Liver (tissue), 9 donors: Measurements from ENCODE around the gene PSMD6. TPM values are rescaled to one million over a fixed set of nuclear protein-coding genes. Genes with fewer than 3 reads are reported as not detected.

Experiments
- DNase-seq: peaks from one replicate; pipeline ENCODE4 v3.0.0-alpha.2; 2017; ENCODE audit warnings: low spot score
- H3K27ac ChIP-seq, 2 donors: one replicate each; pipeline ENCODE4 v1.7.0; 2013; ENCODE audit warnings: inconsistent platforms in 2 of 2, low read length in 2 of 2, control low read depth in 1 of 2, low read depth in 1 of 2, mild to moderate bottlenecking in 1 of 2
- H3K27me3 ChIP-seq, 4 donors: one replicate each; pipeline versions ENCODE4 v1.6.1 to v1.7.0; 2013; ENCODE audit warnings: low read length in 3 of 4, inconsistent platforms in 1 of 4, mild to moderate bottlenecking in 1 of 4, moderate library complexity in 1 of 4; ENCODE audit not compliant: control insufficient read depth in 4 of 4, insufficient read depth in 4 of 4
- H3K36me3 ChIP-seq, 4 donors: one replicate each; pipeline versions ENCODE4 v1.6.1 to v1.7.0; 2013; ENCODE audit warnings: low read length in 3 of 4, mild to moderate bottlenecking in 3 of 4, low read depth in 1 of 4, moderate library complexity in 1 of 4; ENCODE audit not compliant: control insufficient read depth in 4 of 4, insufficient read depth in 3 of 4
- H3K4me1 ChIP-seq, 4 donors: one replicate each; pipeline versions ENCODE4 v1.6.1 to v1.7.0; 2013; ENCODE audit warnings: low read length in 3 of 4, mild to moderate bottlenecking in 3 of 4, moderate library complexity in 1 of 4; ENCODE audit not compliant: control insufficient read depth in 4 of 4, insufficient read depth in 4 of 4
- H3K4me3 ChIP-seq, 3 donors: one replicate each; pipeline versions ENCODE4 v1.6.1 to v1.7.0; 2013; ENCODE audit warnings: low read length in 3 of 3, control low read depth in 1 of 3, low read depth in 1 of 3, mild to moderate bottlenecking in 1 of 3
- H3K9ac ChIP-seq, 2 donors: one replicate each; pipeline ENCODE4 v1.7.0; 2013; ENCODE audit warnings: low read length in 2 of 2, mild to moderate bottlenecking in 2 of 2, moderate library complexity in 2 of 2, control low read depth in 1 of 2, low read depth in 1 of 2
- H3K9me3 ChIP-seq, 4 donors: one replicate each; pipeline versions ENCODE4 v1.6.1 to v1.7.0; 2013; ENCODE audit warnings: low read length in 3 of 4; ENCODE audit not compliant: control insufficient read depth in 4 of 4
- EGR1 ChIP-seq, 2 donors: IDR thresholded peaks; 2 replicates each; pipeline ENCODE4 v1.6.1; 2016 to 2018; ENCODE audit warnings: antibody characterized with exemption in 2 of 2, low read depth in 2 of 2
- FOXA1 ChIP-seq: IDR thresholded peaks from 2 replicates; pipeline ENCODE4 v1.6.1; 2016; ENCODE audit warnings: antibody characterized with exemption
- FOXA2 ChIP-seq: IDR thresholded peaks from 2 replicates; pipeline ENCODE4 v1.6.1; 2016; ENCODE audit warnings: antibody characterized with exemption
- GABPA ChIP-seq, 2 donors: IDR thresholded peaks in 1 of 2; conservative IDR thresholded peaks in 1 of 2; 2 replicates each; pipeline ENCODE4 v1.6.1; 2016; ENCODE audit warnings: antibody characterized with exemption in 2 of 2, mild to moderate bottlenecking in 1 of 2, moderate library complexity in 1 of 2
- HNF4A ChIP-seq, 2 donors: conservative IDR thresholded peaks; 2 replicates each; pipeline ENCODE4 v1.6.1; 2016; ENCODE audit warnings: antibody characterized with exemption in 2 of 2, mild to moderate bottlenecking in 2 of 2
- HNF4G ChIP-seq: IDR thresholded peaks from 2 replicates; pipeline ENCODE4 v1.6.1; 2016; ENCODE audit warnings: antibody characterized with exemption
- JUND ChIP-seq, 2 donors: IDR thresholded peaks; 2 replicates each; pipeline ENCODE4 v1.6.1; 2016; ENCODE audit warnings: antibody characterized with exemption in 2 of 2
- NR2F2 ChIP-seq: IDR thresholded peaks from 2 replicates; pipeline ENCODE4 v1.6.1; 2016; ENCODE audit warnings: antibody characterized with exemption
- RAD21 ChIP-seq, 2 donors: IDR thresholded peaks; 2 replicates each; pipeline ENCODE4 v1.6.1; 2016; ENCODE audit warnings: antibody characterized with exemption in 2 of 2, mild to moderate bottlenecking in 2 of 2
- RXRA ChIP-seq, 2 donors: IDR thresholded peaks; 2 replicates each; pipeline ENCODE4 v1.6.1; 2017 to 2018; ENCODE audit warnings: antibody characterized with exemption in 2 of 2, mild to moderate bottlenecking in 1 of 2
- SP1 ChIP-seq: IDR thresholded peaks from 2 replicates; pipeline ENCODE4 v1.6.1; 2018; ENCODE audit warnings: antibody characterized with exemption, mild to moderate bottlenecking
- TAF1 ChIP-seq: conservative IDR thresholded peaks from 2 replicates; pipeline ENCODE4 v1.6.1; 2016; ENCODE audit warnings: antibody characterized with exemption, mild to moderate bottlenecking
- YY1 ChIP-seq: IDR thresholded peaks from 2 replicates; pipeline ENCODE4 v1.6.1; 2016; ENCODE audit warnings: antibody characterized with exemption, mild to moderate bottlenecking
- WGBS: extraction: QIAGEN DNeasy Blood & Tissue Kit; methylation state at CpG from one replicate; pipeline ENCODE4 v1.1.7; 2013; 5-methylcytosine and 5-hydroxymethylcytosine counted together
- polyA plus RNA-seq, 2 donors: library from polyadenylated mRNA; stranded (reverse) in 1 of 2; unstranded in 1 of 2; fragments of 200-250 nt in 1 of 2; fragments of >200 nt in 1 of 2; fragmentation: Nextera tagmentation in 1 of 2; extraction: Ambion mirVana in 1 of 2; gene quantifications; one replicate each; pipeline versions ENCODE4 v1.2.1 to v1.2.3, GENCODE V29; 2013 to 2015
- total RNA-seq, 2 donors: library from RNA; depleted of rRNA; stranded (reverse); fragments of >200 nt; gene quantifications; one replicate each; pipeline ENCODE4 v1.2.3, GENCODE V29; 2014
- TF ChIP-seq, protein P1 (sequence below): IDR thresholded peaks from 2 replicates; pipeline ENCODE4 v1.6.1; 2016; ENCODE audit warnings: antibody characterized with exemption
- TF ChIP-seq, protein P2 (sequence below): IDR thresholded peaks from 2 replicates; pipeline ENCODE4 v1.6.1; 2016; ENCODE audit warnings: antibody characterized with exemption, mild to moderate bottlenecking
- TF ChIP-seq, protein P3 (sequence below): IDR thresholded peaks from 2 replicates; pipeline ENCODE4 v1.6.1; 2016; ENCODE audit warnings: antibody characterized with exemption
- TF ChIP-seq, protein P4 (sequence below): fragments of 150-350 bp; IDR thresholded peaks from 2 replicates; pipeline ENCODE4 v1.5.1; 2017; ENCODE audit warnings: improper control_type of control experiment, low read depth, low read length; ENCODE audit not compliant: missing input control
- TF ChIP-seq, protein P5 (sequence below): IDR thresholded peaks from 2 replicates; pipeline ENCODE4 v1.6.1; 2016; ENCODE audit warnings: antibody characterized with exemption
- donor health status: healthy.
- donor health status: healthy.
- donor health status: healthy.
- donor health status: healthy.
- donor health status: healthy.

The PSMD6 gene
- total and polyA plus RNA-seq, 4 donors: 49.3 to 72.7 (median 54.9) TPM

DNA sequence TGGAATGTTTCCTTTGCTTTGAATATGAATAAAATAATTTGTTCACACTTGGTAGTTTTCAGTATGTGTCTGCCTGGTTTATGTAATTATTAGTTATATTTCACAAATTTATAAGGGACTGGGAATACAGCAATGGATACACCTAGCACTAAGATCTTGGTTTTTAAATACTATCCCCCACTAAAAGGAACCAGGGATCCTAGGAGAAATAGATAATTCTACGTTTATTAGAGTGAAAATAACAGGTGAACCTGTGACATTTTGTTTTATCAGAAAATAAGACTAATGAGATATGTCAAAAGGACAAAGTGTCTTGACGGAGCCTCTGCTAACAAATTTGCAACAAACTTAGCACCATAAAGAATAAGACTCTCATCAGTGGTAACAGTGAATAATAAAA is 3.4 kb downstream of the PSMD6 start:
- Histone ChIP-seq H3K27ac (no peak overlapping the region), H3K9ac (no peak overlapping the region), H3K36me3 (peaks cover 8 to 36% (median 31%) of the 10 kb centered on the region in 4 donors), H3K9me3 (no peaks in the 10 kb centered on the region), H3K4me3 (no peak overlapping the region), H3K27me3 (no peaks in the 10 kb centered on the region), H3K4me1 (peaks cover 7 to 17% (median 12%) of the 10 kb centered on the region in 4 donors)
- WGBS: 91% methylated on average over 2 of the region's 2 CpGs
- no peak for DNase-seq
- TF ChIP-seq TAF1: no peak
- no peak for TF ChIP-seq NR2F2
- TF ChIP-seq, protein P1, sequence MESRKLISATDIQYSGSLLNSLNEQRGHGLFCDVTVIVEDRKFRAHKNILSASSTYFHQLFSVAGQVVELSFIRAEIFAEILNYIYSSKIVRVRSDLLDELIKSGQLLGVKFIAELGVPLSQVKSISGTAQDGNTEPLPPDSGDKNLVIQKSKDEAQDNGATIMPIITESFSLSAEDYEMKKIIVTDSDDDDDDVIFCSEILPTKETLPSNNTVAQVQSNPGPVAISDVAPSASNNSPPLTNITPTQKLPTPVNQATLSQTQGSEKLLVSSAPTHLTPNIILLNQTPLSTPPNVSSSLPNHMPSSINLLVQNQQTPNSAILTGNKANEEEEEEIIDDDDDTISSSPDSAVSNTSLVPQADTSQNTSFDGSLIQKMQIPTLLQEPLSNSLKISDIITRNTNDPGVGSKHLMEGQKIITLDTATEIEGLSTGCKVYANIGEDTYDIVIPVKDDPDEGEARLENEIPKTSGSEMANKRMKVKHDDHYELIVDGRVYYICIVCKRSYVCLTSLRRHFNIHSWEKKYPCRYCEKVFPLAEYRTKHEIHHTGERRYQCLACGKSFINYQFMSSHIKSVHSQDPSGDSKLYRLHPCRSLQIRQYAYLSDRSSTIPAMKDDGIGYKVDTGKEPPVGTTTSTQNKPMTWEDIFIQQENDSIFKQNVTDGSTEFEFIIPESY: no peak
- TF ChIP-seq, protein P2, sequence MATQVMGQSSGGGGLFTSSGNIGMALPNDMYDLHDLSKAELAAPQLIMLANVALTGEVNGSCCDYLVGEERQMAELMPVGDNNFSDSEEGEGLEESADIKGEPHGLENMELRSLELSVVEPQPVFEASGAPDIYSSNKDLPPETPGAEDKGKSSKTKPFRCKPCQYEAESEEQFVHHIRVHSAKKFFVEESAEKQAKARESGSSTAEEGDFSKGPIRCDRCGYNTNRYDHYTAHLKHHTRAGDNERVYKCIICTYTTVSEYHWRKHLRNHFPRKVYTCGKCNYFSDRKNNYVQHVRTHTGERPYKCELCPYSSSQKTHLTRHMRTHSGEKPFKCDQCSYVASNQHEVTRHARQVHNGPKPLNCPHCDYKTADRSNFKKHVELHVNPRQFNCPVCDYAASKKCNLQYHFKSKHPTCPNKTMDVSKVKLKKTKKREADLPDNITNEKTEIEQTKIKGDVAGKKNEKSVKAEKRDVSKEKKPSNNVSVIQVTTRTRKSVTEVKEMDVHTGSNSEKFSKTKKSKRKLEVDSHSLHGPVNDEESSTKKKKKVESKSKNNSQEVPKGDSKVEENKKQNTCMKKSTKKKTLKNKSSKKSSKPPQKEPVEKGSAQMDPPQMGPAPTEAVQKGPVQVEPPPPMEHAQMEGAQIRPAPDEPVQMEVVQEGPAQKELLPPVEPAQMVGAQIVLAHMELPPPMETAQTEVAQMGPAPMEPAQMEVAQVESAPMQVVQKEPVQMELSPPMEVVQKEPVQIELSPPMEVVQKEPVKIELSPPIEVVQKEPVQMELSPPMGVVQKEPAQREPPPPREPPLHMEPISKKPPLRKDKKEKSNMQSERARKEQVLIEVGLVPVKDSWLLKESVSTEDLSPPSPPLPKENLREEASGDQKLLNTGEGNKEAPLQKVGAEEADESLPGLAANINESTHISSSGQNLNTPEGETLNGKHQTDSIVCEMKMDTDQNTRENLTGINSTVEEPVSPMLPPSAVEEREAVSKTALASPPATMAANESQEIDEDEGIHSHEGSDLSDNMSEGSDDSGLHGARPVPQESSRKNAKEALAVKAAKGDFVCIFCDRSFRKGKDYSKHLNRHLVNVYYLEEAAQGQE: no peak
- TF ChIP-seq HNF4G: no peak
- TF ChIP-seq HNF4A (conservative IDR thresholded peaks at IDR 0.05): no peak
- TF ChIP-seq FOXA1: no peak
- TF ChIP-seq, protein P3, sequence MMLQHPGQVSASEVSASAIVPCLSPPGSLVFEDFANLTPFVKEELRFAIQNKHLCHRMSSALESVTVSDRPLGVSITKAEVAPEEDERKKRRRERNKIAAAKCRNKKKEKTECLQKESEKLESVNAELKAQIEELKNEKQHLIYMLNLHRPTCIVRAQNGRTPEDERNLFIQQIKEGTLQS: no peak
- no peak for TF ChIP-seq EGR1 (IDR thresholded peaks at IDR 0.05; ENCODE audit: low read depth in 2 of 2)
- no peak for TF ChIP-seq YY1
- TF ChIP-seq FOXA2: no peak
- TF ChIP-seq, protein P4, sequence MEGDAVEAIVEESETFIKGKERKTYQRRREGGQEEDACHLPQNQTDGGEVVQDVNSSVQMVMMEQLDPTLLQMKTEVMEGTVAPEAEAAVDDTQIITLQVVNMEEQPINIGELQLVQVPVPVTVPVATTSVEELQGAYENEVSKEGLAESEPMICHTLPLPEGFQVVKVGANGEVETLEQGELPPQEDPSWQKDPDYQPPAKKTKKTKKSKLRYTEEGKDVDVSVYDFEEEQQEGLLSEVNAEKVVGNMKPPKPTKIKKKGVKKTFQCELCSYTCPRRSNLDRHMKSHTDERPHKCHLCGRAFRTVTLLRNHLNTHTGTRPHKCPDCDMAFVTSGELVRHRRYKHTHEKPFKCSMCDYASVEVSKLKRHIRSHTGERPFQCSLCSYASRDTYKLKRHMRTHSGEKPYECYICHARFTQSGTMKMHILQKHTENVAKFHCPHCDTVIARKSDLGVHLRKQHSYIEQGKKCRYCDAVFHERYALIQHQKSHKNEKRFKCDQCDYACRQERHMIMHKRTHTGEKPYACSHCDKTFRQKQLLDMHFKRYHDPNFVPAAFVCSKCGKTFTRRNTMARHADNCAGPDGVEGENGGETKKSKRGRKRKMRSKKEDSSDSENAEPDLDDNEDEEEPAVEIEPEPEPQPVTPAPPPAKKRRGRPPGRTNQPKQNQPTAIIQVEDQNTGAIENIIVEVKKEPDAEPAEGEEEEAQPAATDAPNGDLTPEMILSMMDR: no peak
- TF ChIP-seq GABPA (IDR thresholded peaks at IDR 0.05 in 1 of 2, conservative IDR thresholded peaks at IDR 0.05 in 1 of 2): no peak
- TF ChIP-seq SP1: no peak
- TF ChIP-seq JUND (IDR thresholded peaks at IDR 0.05): no peak
- no peak for TF ChIP-seq RXRA (IDR thresholded peaks at IDR 0.05)
- TF ChIP-seq, protein P5, sequence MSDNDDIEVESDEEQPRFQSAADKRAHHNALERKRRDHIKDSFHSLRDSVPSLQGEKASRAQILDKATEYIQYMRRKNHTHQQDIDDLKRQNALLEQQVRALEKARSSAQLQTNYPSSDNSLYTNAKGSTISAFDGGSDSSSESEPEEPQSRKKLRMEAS: no peak
- TF ChIP-seq RAD21 (IDR thresholded peaks at IDR 0.05): no peak
